Brain microvascular endothelial cell (primary cell): ENCODE data around the gene TASP1.

Experiments used
- DNase-seq: peaks from one replicate; pipeline ENCODE4 v3.0.0-alpha.2; 2020
- H3K27ac ChIP-seq: fragments of 250-450 bp; sonication (Bioruptor Pico); 2 replicates; pipeline ENCODE4 v1.5.1; 2020; ENCODE audit warnings: mild to moderate bottlenecking, moderate library complexity
- H3K27me3 ChIP-seq: fragments of 250-450 bp; sonication (Bioruptor Pico); replicated peaks from 2 replicates; pipeline ENCODE4 v1.5.1; 2020; ENCODE audit warnings: mild to moderate bottlenecking
- H3K36me3 ChIP-seq: fragments of 250-450 bp; sonication (Bioruptor Pico); replicated peaks from 2 replicates; pipeline ENCODE4 v1.5.1; 2020; ENCODE audit warnings: mild to moderate bottlenecking
- H3K4me3 ChIP-seq: 2 replicates; pipeline ENCODE4 v1.5.1; 2011; ENCODE audit warnings: low read depth, mild to moderate bottlenecking, control low read depth, low read length, moderate library complexity
- CTCF ChIP-seq: IDR thresholded peaks from 2 replicates; pipeline ENCODE4 v1.5.1; 2011; ENCODE audit warnings: low read depth, mild to moderate bottlenecking, moderate library complexity, low read length, control low read depth, inconsistent platforms; ENCODE audit errors: missing control alignments
- in situ Hi-C: cut with HindIII; loops from 2 replicates; pipeline ENCODE4 v1.10.0; 2017; ENCODE audit warnings: low sequenced_read_pairs, low pct_ligation_motif_present

The TASP1 gene

GRCh38 chr20:13441388-13441787, 197.3 kb downstream of the TASP1 start:
- no peaks in the 10 kb centered on the region for H3K27me3 ChIP-seq
- DNase-seq, result no peak
- no peak overlapping the region for H3K4me3 ChIP-seq
- no peak for TF ChIP-seq CTCF
- no peaks in the 10 kb centered on the region for H3K36me3 ChIP-seq
- H3K27ac ChIP-seq, result no peak overlapping the region
- in situ Hi-C loops, result no loop called here

- no peak for DNase-seq
- H3K4me3 ChIP-seq, result no peak overlapping the region
- in situ Hi-C loops, result no loop called here
- H3K36me3 ChIP-seq, result no peaks in the 10 kb centered on the region
- H3K27me3 ChIP-seq, result no peaks in the 10 kb centered on the region
- H3K27ac ChIP-seq, result no peak overlapping the region
- no peak for TF ChIP-seq CTCF
Observed at GRCh38 chr20:13436530-13436929, 202.2 kb downstream of the TASP1 start.

DNA sequence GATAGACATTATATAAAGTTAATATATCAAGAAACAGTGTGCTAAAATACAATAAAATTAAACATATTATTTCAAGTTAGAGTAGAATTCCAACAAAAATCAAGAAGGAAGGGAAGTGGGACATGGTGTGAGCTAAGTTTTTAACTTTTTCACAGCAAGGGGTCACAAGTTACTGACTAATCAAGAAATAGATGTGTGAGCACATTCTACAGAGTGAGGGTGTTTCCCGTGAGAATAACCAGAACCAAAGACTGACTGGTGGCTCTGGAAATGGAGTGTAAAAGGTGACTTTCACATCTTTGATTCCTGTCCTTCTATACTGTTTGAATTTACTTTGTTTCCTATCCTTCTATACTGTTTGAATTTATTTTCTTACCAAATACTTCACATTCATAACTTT, 206.6 kb downstream of the TASP1 start:
- no peak for TF ChIP-seq CTCF
- Histone ChIP-seq H3K27me3 (no peaks in the 10 kb centered on the region), H3K36me3 (no peaks in the 10 kb centered on the region), H3K4me3 (no peak overlapping the region), H3K27ac (no peak overlapping the region)
- in situ Hi-C loops, result no loop called here
- DNase-seq, result no peak

DNA sequence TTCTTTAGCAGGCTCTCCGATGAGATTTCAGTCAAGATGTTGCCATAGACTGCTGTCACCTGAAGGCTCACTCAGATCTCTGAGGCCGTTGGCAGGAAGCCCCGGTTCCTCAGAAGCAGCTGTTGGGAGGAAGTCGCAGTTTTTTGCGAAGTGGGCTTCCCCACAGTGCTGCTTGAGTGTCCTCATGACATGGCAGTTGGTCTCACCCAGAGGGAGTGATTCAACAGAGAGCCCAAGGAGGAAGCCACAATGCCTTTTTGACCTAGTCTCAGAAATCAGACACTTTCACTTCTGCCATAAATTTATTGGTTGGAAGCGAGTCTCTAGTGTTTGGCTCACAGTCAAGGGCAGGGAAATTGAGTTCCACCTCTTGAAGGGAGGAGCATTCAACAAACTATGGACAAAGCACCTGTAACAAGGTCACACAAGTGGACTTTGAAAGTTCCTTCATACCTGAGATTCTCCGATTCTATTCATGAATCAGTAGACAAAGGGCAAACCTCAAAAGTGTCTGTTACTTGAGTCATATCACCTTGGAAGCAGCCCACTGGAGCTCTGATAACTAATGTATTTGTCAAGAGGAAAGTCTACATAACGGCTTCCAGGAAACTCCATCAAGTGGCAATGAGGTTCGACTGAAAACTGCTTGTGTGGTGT, 208.3 kb downstream of the TASP1 start:
- H3K27me3 ChIP-seq, result no peaks in the 10 kb centered on the region
- H3K27ac ChIP-seq, result no peak overlapping the region
- in situ Hi-C loops, result no loop called here
- no peak for TF ChIP-seq CTCF
- H3K36me3 ChIP-seq, result no peaks in the 10 kb centered on the region
- no peak overlapping the region for H3K4me3 ChIP-seq
- no peak for DNase-seq

DNA sequence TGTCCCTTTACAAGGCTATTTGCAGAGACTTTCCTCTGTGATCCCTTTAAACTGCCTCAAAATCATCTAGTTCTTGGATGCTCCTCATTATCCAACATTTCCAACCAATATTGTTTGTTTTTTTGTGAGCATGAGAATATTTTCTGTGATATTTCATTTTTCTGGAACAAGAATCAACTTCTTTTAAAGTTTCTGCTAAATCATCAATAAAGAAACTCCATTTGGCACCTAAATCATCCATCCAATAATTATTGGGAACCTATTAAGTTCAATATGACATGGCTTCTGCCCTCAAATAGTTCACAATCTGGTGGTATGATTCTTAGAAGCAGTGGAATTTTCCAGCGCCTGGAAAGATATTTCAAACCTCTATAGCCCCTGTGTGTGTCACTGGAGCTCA, 210.0 kb downstream of the TASP1 start:
- in situ Hi-C loops, result no loop called here
- DNase-seq, result no peak
- H3K27ac ChIP-seq, result no peak overlapping the region
- H3K36me3 ChIP-seq, result no peaks in the 10 kb centered on the region
- H3K4me3 ChIP-seq, result no peak overlapping the region
- no peaks in the 10 kb centered on the region for H3K27me3 ChIP-seq
- no peak for TF ChIP-seq CTCF

- DNase-seq, result no peak
- H3K4me3 ChIP-seq, result no peak overlapping the region
- H3K27ac ChIP-seq, result no peak overlapping the region
- H3K36me3 ChIP-seq, result no peaks in the 10 kb centered on the region
- in situ Hi-C loops, result no loop called here
- TF ChIP-seq CTCF, result no peak
- no peaks in the 10 kb centered on the region for H3K27me3 ChIP-seq
Observed at GRCh38 chr20:13426870-13427269, 211.9 kb downstream of the TASP1 start.
